Measurements from ENCODE around the gene ARHGAP10.
A peak's percentile ranks its signal among the peaks of the same experiment; 100 is the strongest.

The ARHGAP10 gene

GRCh38 chr4:147823130-147823529 lies 91.2 kb downstream of the ARHGAP10 start:
- DNase-seq (ENCODE audit: low spot score), result no peak
- POLR2A ChIA-PET (ENCODE audit: low non-redundant PET), result no interaction called here
- CTCF ChIA-PET, result interaction anchor here (1.4 kb wide), 1 partner anchor 44 kb away, joined by 3 read pairs; no protein-coding TSS in a partner anchor
- TF ChIP-seq CTCF (conservative IDR thresholded peaks at IDR 0.05; ENCODE audit: low read depth), result no peak
- H3K27ac ChIP-seq, result peak overlapping the region; percentile 58

- H3K27ac ChIP-seq, result peak overlapping the region; percentile 26; the same call in 1 of the 2 replicates
- no peak for DNase-seq (ENCODE audit: low spot score)
- CTCF ChIA-PET, result interaction anchor here (0.6 kb wide), 1 partner anchor 163 kb away, joined by 3 read pairs; no protein-coding TSS in a partner anchor
- TF ChIP-seq CTCF (conservative IDR thresholded peaks at IDR 0.05; ENCODE audit: low read depth), result no peak
- POLR2A ChIA-PET (ENCODE audit: low non-redundant PET), result no interaction called here
Measured at GRCh38 chr4:147824316-147824715, 92.4 kb downstream of the ARHGAP10 start.

- POLR2A ChIA-PET (ENCODE audit: low non-redundant PET), result no interaction called here
- peak overlapping the region; percentile 26 for H3K27ac ChIP-seq
- DNase-seq (ENCODE audit: low spot score), result no peak
- no peak for TF ChIP-seq CTCF (conservative IDR thresholded peaks at IDR 0.05; ENCODE audit: low read depth)
- CTCF ChIA-PET, result no interaction called here
Measured at GRCh38 chr4:147824884-147825283, 93.0 kb downstream of the ARHGAP10 start.

- ChIA-PET CTCF (no interaction called here), POLR2A (ENCODE audit: low non-redundant PET) (no interaction called here)
- DNase-seq (ENCODE audit: low spot score), result no peak
- H3K27ac ChIP-seq, result peak overlapping the region; percentile 21; the same call in 1 of the 2 replicates
- no peak for TF ChIP-seq CTCF (conservative IDR thresholded peaks at IDR 0.05; ENCODE audit: low read depth)
Measured at GRCh38 chr4:147825451-147826287, 93.8 kb downstream of the ARHGAP10 start.

GRCh38 chr4:147826288-147826646 lies 94.4 kb downstream of the ARHGAP10 start:
- TF ChIP-seq CTCF (conservative IDR thresholded peaks at IDR 0.05; ENCODE audit: low read depth), result no peak
- ChIA-PET POLR2A (ENCODE audit: low non-redundant PET) (no interaction called here), CTCF (no interaction called here)
- DNase-seq (ENCODE audit: low spot score), result no peak
- H3K27ac ChIP-seq, result peak overlapping the region; percentile 21; the same call in 1 of the 2 replicates

GRCh38 chr4:147828331-147828905 lies 96.5 kb downstream of the ARHGAP10 start:
- DNase-seq (ENCODE audit: low spot score), result peak; percentile 22
- POLR2A ChIA-PET (ENCODE audit: low non-redundant PET), result interaction anchor here (0.8 kb wide), 1 partner anchor 51 kb away, joined by 4 read pairs; no protein-coding TSS in a partner anchor
- H3K27ac ChIP-seq, result peak overlapping the region; percentile 94
- CTCF ChIA-PET, result interaction anchor here (0.6 kb wide), 1 partner anchor 107 kb away, joined by 3 read pairs; no protein-coding TSS in a partner anchor
- no peak for TF ChIP-seq CTCF (conservative IDR thresholded peaks at IDR 0.05; ENCODE audit: low read depth)
